Measurements from ENCODE around the gene CYS1.
"Not testable (repeated sequence)": the region's sequence is repeated elsewhere in the genome, so short reads cannot be mapped to it uniquely, and the experiment has no call there.

The CYS1 gene, protein sequence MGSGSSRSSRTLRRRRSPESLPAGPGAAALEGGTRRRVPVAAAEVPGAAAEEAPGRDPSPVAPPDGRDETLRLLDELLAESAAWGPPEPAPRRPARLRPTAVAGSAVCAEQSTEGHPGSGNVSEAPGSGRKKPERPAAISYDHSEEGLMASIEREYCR

GRCh38 chr2:10079870-10080535 lies at the start of gene CYS1:
Gene CYS1, minus strand, starts transcription at chr2:10080411. Its CDS starts 188 bp downstream, at chr2:10080223.
- DNase-seq: no peak

GRCh38 chr2:10129490-10129889 lies 49.3 kb upstream of the CYS1 start:
- DNase-seq: no peak

GRCh38 chr2:10128420-10128819 lies 48.2 kb upstream of the CYS1 start:
- DNase-seq: no peak

GRCh38 chr2:10126632-10127026 lies 46.4 kb upstream of the CYS1 start:
- DNase-seq: no peak

DNA sequence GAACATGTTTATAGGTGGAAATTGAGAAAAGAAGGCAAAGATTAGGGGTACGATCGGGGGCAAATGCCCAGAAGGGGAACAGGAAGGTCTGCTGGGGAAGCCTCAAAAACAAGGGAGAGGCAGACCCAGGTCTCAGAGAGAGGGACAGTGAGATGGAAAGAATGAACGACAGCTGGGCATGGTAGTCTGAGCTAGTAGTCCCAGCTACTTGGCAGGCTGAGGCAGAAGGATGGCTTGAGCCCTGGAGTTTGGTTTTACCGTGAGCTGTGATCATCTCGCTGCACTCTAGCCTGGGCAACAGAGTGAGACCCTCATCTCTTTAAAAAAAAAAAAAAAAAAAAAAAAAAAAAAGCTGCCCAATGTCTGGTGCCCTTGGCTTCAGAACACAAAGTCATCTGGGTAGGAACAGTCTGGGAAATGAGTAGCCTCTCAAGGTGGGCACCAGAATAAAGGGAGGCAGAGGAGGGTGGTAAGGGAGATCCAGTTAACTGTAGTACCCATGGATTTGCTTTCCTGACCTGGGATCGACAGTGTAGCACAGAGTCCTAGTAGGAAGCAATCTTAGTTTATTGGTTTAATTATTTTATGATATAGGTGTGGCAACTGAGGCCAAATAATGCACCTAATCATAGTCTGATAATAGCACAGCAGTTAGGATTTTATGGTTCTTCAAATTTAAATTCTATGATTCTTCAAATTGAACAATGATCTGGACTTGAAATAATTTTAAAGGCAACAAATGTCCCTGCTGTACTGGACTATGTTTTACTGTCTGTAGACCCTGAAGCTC lies 45.8 kb upstream of the CYS1 start:
- DNase-seq: no peak

DNA sequence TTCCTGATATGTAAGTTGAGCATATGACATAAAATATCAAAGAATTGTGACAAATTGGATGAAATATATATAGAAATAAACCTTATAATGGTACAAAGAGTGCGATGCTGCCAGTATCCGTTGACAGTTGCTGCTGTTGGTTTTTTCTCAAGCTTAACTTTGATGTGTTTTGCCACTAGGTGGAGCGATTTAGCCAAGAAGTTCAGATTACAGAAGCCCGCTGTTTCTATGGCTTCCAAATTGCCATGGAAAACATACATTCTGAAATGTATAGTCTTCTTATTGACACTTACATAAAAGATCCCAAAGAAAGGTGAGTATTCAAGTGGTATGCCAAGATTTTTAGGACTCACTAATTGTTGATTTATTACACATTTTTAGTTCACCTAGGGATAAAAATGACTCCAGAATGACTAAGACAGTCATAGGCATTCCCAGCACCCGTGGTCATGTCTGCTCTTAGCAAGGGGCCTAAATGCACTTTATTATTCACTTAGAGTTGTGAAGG lies 44.4 kb upstream of the CYS1 start:
- DNase-seq: no peak

- no peak for DNase-seq
Observed at GRCh38 chr2:10123281-10123680, 43.1 kb upstream of the CYS1 start.

DNA sequence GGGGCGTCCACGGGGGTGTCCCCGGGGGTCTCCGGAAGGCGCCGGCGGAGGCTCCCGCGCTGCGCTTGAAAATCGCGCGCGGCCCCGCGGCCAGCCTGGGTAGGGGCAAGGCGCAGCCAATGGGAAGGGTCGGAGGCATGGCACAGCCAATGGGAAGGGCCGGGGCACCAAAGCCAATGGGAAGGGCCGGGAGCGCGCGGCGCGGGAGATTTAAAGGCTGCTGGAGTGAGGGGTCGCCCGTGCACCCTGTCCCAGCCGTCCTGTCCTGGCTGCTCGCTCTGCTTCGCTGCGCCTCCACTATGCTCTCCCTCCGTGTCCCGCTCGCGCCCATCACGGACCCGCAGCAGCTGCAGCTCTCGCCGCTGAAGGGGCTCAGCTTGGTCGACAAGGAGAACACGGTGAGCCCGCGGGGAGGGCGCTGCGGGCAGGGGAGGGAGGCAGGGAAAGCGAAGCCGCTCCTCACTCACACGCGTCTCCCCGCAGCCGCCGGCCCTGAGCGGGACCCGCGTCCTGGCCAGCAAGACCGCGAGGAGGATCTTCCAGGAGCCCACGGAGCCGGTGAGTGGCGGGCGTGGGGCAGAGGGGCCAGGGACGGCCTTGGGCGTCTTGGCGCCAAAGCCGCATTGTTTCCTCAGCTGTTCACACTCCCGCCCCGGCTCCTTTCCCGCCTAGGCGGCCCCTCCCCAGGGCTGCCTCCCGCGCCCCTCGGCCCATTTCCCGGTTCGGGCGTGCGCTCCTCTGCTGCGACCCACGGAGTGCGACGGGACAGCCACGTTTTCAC lies 42.5 kb upstream of the CYS1 start, which contains the start of gene RRM2:
TSS of gene RRM2 (plus strand) at position 240 of the 781 bp plus-strand sequence. CDS start at position 300, 60 bp downstream.
- no peak for DNase-seq

DNA sequence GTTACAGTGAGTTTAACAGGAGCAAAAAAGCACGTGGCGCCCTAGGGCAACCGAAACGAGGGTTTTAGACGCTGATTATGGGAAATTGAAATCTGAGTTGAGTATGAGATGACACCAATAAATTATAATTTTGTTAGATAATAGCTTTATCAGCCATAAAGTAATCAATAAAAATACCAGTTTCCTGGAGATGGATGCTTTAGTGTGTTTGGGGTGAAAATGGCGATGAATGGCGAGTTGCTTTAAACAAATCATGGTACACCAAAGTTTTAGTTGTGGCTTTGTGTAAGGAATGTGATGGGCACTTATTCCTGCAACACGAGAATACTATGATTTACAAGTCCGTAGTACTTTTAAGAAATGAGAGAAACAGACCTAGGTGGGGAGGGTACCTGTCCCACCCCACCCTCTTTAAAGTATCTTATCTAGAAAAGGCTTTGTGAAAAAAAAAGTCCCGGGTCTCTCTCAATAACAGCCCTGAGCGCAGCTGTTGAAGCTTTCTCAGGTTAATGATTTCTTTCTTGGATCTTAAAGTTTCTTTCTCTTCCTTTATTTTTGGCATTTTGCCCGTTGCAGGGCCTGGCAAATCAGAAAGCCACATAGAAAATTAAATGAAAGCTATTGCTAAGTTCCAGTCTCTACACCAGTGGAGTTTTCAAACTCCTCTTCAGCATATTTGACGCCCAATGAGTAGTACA lies 40.8 kb upstream of the CYS1 start:
- DNase-seq: no peak

DNA sequence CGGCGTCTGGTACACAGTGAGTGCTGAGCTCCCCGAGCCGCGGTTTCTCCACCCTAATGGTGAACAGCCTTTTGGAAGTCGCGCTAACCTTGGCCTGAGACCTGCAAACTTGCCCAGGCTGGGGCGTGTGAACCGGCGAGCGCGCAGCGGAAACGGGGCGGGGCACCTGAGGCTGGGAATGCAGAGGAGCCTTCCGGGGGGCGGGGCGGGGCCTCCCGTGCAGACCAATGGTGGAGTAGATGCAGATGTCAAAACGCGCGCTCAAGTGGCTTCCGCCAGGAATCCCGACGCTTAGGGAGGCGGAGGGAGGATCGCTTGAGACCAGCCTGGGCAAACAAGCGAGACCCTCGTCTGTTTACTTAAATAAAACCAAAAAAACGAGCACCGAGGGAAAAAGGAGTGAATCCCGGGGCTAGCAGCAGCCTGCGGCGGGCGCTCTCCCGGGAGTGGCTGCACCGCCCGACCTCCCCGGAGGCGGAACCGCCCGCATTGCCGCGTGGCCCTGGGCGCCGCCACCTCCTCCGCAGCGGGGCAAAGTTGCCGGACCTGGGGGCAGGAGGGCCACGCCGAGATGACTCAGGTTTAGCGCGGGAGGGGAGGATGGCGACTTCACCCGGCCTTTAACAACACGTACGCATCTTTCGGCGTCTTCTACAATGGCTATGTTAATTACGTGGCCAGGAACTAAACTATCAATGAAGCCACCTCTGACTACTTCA lies 40.1 kb upstream of the CYS1 start:
- no peak for DNase-seq

GRCh38 chr2:10119601-10120157 lies 39.5 kb upstream of the CYS1 start:
- no peak for DNase-seq

- no peak for DNase-seq
Observed at GRCh38 chr2:10119027-10119325, 38.8 kb upstream of the CYS1 start.

- no peak for DNase-seq
Observed at GRCh38 chr2:10109311-10109710, 29.1 kb upstream of the CYS1 start.

- DNase-seq: not testable (repeated sequence)
Observed at GRCh38 chr2:10104906-10105305, 24.7 kb upstream of the CYS1 start.

DNA sequence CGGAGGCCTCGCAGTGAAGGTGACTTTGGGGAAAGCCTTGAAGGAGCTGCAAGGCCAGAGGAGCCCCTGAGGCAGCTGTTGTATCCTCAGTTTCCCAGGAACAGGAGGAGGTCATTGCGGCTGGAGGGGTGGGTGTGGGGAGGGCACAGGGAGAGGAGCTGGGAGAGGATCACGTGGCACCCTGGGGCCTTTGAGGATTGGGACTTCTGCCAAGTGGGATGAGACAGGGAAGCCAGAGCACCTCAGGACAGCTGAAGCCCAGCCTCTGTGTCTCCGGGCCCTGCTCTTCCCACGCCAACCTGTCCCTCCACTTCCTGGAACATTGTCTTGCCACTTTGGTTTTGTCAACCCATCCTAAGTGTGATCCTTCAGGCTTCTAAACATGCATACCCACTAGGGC lies 23.0 kb upstream of the CYS1 start:
- no peak for DNase-seq

- no peak for DNase-seq
Observed at GRCh38 chr2:10101491-10101890, 21.3 kb upstream of the CYS1 start.

DNA sequence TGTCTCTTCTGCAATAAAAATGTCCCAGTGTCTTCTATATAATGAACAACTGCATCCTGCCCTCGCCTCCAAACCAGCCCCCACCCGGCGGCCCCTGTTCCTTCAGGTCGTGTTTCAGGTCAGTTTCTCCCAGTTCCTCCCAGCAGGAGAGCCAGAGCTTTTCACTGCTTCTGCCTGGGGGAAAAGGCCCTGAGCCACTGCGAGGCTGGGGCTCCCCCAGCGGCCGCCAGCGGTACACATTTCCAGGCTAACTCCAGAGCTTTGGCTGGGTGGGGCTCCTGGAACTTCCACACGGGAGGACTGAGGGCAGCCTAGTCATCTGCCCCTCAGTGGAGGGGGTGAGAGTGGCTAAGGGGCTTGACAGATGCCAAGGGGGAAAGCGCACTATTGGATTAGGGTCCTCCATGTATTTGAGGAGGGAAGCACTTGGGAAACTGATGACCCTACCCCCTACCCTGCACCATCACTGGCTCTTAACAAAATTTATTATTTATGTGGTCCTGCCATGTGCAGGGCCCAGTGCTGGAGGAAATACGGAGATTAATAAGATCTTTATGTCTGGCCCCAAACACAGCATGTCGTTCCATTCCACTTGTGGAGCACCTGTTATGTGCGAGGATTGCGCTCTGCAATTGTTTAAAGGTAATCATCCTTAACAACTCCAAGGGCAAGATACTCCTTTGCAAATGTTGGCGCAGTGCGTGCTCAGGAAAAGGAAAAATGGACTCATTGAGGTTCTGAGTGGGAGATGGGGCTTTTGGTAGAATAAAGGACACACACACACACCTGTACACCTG lies 17.3 kb upstream of the CYS1 start:
- no peak for DNase-seq

GRCh38 chr2:10096641-10097040 lies 16.4 kb upstream of the CYS1 start:
- no peak for DNase-seq

- no peak for DNase-seq
Observed at GRCh38 chr2:10095175-10095574, 15.0 kb upstream of the CYS1 start.

GRCh38 chr2:10094271-10094814 lies 14.1 kb upstream of the CYS1 start:
- no peak for DNase-seq

Measured in cortex of kidney (tissue), 1 donor.